ENCODE measurements around the gene EPB41L3. TPM values are rescaled to one million over a fixed set of nuclear protein-coding genes. Genes with fewer than 3 reads are reported as not detected.

Gene EPB41L3
- total and polyA plus RNA-seq, 3 donors from 2014 or later: 152 to 403 (median 274) TPM

GRCh38 chr18:5520464-5520863, 23.3 kb downstream of the EPB41L3 start:
- WGBS, 2 donors: 26 to 35% methylated on average over 1 of the region's 1 CpG
- DNase-seq: no peak
- intact Hi-C loops (cut with DNase I; ENCODE audit: low total_unique reads): no loop called here
- peak overlapping the region; percentile 56 to 67 for H3K27ac ChIP-seq
- H3K27me3 ChIP-seq: no peaks in the 10 kb centered on the region
- peaks cover 26% of the 10 kb centered on the region for H3K4me1 ChIP-seq
- no peaks in the 10 kb centered on the region for H3K9me3 ChIP-seq
- no peaks in the 10 kb centered on the region for H3K36me3 ChIP-seq (ENCODE audit: low read depth, missing control alignments)
- TF ChIP-seq CTCF (IDR thresholded peaks at IDR 0.05) (no peak), POLR2A (IDR thresholded peaks at IDR 0.05) (no peak)
- H3K4me3 ChIP-seq: no peak overlapping the region

- Histone ChIP-seq H3K4me3 (no peak overlapping the region), H3K27me3 (no peaks in the 10 kb centered on the region), H3K4me1 (peaks cover 34% of the 10 kb centered on the region), H3K36me3 (ENCODE audit: low read depth, missing control alignments) (no peaks in the 10 kb centered on the region), H3K27ac (peak overlapping the region; percentile 56 to 67), H3K9me3 (no peaks in the 10 kb centered on the region)
- 41 to 53% methylated on average over 10 of the region's 10 CpGs for WGBS, 2 donors
- intact Hi-C loops (cut with DNase I; ENCODE audit: low total_unique reads): no loop called here
- TF ChIP-seq CTCF (IDR thresholded peaks at IDR 0.05) (no peak), POLR2A (IDR thresholded peaks at IDR 0.05) (no peak)
- DNase-seq: no peak
These were observed 24.1 kb downstream of the EPB41L3 start for GRCh38 chr18:5519448-5520298.

GRCh38 chr18:5518899-5519371, 24.9 kb downstream of the EPB41L3 start:
- no peaks in the 10 kb centered on the region for H3K9me3 ChIP-seq
- H3K4me3 ChIP-seq: no peak overlapping the region
- H3K4me1 ChIP-seq: peaks cover 35% of the 10 kb centered on the region
- intact Hi-C loops (cut with DNase I; ENCODE audit: low total_unique reads): no loop called here
- H3K27me3 ChIP-seq: no peaks in the 10 kb centered on the region
- no peaks in the 10 kb centered on the region for H3K36me3 ChIP-seq (ENCODE audit: low read depth, missing control alignments)
- 45 to 55% methylated on average over 13 of the region's 13 CpGs for WGBS, 2 donors
- TF ChIP-seq POLR2A (IDR thresholded peaks at IDR 0.05): no peak
- no peak for TF ChIP-seq CTCF (IDR thresholded peaks at IDR 0.05)
- peak overlapping the region; percentile 56 to 67 for H3K27ac ChIP-seq
- no peak for DNase-seq

- intact Hi-C loops (cut with DNase I; ENCODE audit: low total_unique reads): no loop called here
- TF ChIP-seq POLR2A (IDR thresholded peaks at IDR 0.05): no peak
- TF ChIP-seq CTCF (IDR thresholded peaks at IDR 0.05): no peak
- no peak for DNase-seq
- Histone ChIP-seq H3K9me3 (no peaks in the 10 kb centered on the region), H3K27ac (peak overlapping the region; percentile 53 to 67), H3K27me3 (no peaks in the 10 kb centered on the region), H3K4me1 (peaks cover 35% of the 10 kb centered on the region), H3K36me3 (ENCODE audit: low read depth, missing control alignments) (no peaks in the 10 kb centered on the region), H3K4me3 (no peak overlapping the region)
- 56 to 64% methylated on average over 10 of the region's 10 CpGs for WGBS, 2 donors
These were observed 25.5 kb downstream of the EPB41L3 start for GRCh38 chr18:5518179-5518770.
